Lower leg skin (tissue), 3 donors: ENCODE data around the gene NTRK2.

Experiments used
- POLR2A ChIP-seq, 2 donors: fragments of 450-650 bp; IDR thresholded peaks; one replicate each; pipeline ENCODE4 v1.6.1; 2016 to 2017; ENCODE audit warnings: antibody characterized with exemption in 2 of 2, mild to moderate bottlenecking in 1 of 2, moderate library complexity in 1 of 2
- TF ChIP-seq, protein P1 (sequence below), 3 donors: fragments of 450-650 bp; IDR thresholded peaks; one replicate each; pipeline ENCODE4 v1.5.1; 2016; ENCODE audit warnings: antibody characterized with exemption in 3 of 3, mild to moderate bottlenecking in 3 of 3, moderate library complexity in 2 of 3

DNA sequence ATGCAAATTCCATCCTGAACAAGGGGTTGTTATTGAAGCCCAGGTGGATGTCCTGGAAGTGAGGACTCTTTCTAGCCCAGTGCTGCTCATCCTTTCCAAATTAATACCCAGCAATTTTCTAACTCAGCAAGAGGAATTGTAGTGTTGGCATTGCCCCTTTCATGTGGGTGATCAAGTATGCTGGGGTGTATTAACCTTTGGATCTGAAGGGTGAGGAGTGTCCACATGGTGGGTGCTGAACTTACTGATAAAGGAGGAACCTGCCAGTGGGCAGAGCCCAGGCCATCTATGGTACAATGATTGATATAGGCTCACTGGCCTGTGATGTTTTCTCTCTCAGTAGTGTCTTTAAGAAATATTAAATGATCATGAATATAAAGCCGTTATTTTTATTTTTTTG, 210.1 kb downstream of the NTRK2 start:
- TF ChIP-seq, protein P1, sequence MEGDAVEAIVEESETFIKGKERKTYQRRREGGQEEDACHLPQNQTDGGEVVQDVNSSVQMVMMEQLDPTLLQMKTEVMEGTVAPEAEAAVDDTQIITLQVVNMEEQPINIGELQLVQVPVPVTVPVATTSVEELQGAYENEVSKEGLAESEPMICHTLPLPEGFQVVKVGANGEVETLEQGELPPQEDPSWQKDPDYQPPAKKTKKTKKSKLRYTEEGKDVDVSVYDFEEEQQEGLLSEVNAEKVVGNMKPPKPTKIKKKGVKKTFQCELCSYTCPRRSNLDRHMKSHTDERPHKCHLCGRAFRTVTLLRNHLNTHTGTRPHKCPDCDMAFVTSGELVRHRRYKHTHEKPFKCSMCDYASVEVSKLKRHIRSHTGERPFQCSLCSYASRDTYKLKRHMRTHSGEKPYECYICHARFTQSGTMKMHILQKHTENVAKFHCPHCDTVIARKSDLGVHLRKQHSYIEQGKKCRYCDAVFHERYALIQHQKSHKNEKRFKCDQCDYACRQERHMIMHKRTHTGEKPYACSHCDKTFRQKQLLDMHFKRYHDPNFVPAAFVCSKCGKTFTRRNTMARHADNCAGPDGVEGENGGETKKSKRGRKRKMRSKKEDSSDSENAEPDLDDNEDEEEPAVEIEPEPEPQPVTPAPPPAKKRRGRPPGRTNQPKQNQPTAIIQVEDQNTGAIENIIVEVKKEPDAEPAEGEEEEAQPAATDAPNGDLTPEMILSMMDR (IDR thresholded peaks at IDR 0.05): no peak
- TF ChIP-seq POLR2A (IDR thresholded peaks at IDR 0.05): no peak
